ENCODE data around the gene NAV1.
"Not testable (repeated sequence)": the region's sequence is repeated elsewhere in the genome, so short reads cannot be mapped to it uniquely, and the experiment has no call there.

The NAV1 gene

DNA sequence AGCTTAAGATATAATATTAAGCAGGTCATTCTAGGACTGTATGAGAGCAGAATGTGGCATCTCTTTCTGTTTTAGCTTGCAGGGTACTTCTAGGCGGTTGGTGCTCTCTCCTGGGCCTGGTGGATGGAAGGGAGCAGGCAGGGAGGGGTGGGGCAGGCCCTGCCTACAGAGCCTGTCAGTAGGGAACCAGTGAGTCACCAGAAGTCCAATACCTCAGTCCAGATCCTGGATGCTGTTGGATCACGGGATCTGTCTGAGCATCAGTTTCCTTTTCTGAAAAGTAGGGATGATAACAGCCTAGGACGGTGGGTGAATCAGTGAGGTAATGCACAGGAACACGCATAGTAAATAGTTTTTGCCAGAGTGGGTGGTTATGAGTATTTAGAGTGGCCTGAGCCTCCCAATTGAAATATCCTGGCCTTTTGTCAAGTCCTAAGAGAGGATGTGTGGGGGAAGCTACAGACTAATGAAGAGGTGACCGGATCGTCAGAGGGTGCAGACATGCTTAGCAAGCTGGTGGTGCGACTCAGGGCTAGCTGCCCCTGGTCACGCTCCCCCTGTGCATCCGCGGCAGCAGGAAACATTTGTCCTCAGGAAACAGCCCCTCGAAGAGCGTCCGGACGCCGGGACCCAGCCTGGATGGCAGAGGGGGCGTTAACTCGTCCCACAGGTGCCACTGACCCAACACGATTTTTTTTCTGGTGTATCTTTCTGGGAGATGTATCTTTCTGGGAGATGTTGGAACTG, 23.9 kb downstream of the NAV1 start:
- DNase-seq (ENCODE audit: low read depth in 2 of 3, low spot score in 2 of 3), result no peak

DNA sequence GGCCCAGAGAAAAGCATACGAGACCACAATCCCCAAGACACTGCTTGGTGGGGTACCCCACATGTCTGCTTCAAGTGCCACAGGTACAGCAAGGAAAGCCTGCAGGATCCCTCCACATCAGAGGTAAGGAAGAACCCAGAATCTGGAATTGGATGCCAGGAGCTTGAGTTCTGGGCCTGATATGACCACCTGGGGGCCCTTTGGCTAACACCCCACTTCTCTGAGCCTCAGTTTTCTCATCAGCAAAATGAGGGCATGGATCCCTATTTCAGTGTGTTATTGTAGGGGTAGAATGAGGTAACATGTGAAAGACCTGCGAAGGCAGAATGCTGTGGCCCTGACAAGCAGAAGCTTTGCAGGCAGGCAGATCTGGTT, 24.5 kb downstream of the NAV1 start:
- no peak for DNase-seq (ENCODE audit: low read depth in 2 of 3, low spot score in 2 of 3)

DNA sequence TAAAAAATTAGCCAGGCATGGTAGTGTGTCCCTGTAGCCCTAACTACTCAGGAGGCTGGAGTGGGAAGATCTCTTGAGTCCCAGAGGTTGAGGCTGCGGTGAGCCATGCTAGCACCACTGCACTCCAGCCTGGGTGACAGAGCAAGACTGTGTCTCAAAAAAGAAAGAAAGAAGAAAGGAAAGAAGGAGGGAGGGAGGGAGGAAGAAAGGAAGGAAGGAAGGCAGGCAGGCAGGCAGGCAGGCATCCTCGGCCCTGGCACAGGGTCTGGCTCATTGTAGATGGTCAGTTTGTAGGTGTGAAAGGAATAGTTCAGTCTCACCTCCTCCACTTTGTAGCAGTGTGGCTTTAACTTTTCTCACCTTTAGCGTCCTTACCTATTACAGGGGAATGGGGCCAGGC, 25.0 kb downstream of the NAV1 start:
- no peak for DNase-seq (ENCODE audit: low read depth in 2 of 3, low spot score in 2 of 3)

DNA sequence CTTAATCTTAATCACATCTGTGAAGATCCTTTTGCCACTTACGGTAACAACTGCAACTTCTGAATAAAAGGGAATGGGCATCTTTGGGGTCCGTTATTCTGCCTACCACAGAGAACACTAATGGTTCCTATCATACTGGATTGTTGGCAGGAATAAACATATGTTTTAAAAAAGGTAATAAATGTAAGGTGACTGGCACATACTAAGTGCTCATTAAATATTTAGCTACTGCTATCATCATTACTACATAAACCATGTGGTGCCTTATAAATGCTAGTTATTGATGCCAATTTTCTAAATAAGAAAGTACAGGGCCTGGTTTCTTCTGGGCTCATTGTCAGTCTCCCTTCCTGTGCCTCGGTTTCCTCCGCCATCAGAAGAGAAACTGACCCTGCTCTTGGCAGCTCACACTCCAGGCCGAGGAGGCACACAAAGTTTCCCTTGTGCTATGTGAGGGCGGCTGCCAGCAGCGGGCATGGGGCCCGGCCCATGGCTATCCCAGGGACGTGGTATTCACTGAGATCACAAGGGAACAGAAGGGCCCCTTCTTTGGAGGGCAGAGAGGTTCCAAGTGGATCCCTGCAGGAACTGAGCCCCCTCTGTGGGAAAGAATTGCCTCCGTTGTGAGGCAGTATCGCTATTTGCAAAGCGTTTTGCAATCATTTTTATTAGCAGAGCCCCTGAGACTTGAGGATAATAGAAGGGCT, 26.2 kb downstream of the NAV1 start:
- no peak for DNase-seq (ENCODE audit: low read depth in 2 of 3, low spot score in 2 of 3)

DNA sequence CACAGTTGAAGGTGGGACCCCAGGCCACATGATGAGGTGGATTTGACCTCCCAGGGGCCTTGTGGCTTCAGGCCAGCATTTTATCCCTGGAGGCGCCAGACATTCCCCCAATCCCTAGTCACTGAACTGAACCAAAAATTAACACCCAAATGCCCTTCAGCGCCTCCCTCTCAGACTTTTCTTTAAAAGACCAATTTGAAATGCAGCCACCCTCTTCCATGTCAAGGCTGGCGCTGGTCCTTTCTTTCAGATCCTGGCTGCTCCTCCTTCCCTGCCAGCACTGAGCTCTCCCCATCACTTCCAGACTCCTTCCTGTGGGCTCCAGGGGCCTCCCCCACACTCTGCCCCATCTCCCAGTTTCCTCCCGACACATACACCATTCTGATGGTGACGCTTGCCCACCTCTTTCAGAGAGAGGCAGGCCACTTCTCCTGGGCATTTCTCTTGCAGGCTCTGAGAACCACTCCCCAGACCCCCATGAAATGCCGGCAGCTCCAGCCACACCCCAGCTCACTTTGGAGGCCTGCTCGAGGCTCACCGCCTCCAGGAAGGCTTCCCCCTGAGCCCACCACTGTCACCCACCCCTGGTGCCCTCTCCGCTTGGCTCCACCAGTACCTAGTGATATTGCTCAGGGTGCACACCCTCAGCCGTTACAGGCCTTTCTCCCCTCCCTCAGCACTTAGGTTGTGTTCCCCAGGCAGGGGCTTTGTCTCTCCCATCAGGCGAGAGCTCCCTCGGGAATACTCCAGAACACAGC, 27.0 kb downstream of the NAV1 start:
- no peak for DNase-seq (ENCODE audit: low read depth in 2 of 3, low spot score in 2 of 3)

DNA sequence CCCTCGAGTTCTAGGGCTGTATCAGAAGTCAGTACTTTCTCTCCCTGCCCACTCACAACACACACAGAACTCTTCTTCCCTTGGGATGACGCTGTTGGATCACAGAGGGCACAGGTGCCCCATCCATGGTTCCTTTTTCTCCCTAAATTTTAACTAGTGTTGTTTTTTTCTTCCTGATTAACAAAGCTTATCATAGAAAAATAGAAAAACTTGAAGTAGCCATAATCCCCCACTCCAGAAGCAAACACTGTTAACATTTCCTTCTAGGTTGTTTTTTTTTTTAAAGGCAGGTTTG, 27.5 kb downstream of the NAV1 start:
- DNase-seq (ENCODE audit: low read depth in 2 of 3, low spot score in 2 of 3), result no peak

DNA sequence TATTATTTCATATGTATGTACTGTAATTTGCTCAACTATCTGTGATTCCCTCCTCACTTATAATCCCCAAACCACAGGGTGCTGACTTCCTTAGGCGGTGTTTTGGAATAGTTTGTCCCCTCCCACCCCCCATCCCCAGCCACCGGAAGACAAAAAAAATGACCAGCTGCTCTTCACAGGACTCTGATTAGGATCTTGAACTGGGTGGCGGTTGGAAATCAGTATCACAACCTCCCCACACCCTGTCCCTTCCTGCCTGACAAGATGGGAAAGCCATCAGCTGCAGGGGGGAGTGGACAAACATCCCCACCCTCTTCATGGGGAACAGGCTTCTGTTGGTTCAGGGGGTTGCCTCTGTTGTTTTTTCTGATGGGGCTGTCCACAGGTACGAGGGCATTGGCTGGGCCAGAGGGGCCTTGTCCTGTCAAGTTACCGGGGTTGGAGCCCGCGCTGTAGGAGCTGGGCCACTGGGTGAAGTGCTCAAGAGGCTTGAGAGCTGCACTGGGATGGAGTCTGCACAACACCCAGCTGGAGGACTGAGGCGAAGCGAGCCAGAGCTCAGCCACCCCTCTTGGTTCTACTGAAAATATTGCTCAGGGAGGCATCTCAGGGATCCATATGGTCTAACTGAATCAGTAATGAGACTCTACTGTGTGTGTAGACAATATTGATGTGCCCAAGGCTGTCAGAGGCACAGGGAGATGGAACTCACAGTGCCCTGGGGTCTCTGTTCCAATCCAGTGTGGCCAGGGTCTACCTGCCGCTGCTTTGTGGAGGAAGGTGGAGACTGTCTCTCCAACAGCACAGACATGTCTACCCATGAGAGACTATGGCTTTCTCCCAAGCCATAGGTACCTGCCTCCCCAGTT, 28.2 kb downstream of the NAV1 start:
- no peak for DNase-seq (ENCODE audit: low read depth in 2 of 3, low spot score in 2 of 3)

DNA sequence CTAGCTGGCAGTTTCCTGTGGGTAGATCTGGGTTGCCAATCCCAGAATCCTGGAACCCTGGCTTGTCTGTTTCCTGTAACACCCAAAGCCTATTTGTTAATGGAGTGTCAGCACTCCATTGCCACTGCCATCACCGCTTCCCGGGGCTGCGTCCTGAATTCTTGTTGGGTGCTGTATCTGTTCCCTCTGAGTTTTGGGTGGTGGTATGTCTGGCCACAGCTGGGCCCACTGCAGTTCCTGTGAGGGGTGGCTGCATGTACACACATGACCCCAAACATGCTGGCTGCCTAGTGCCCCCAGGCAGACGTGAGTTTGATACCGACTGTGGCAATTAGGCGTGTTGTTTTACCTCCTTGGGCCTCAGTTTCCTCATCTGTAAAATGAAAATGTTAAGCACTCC, 29.3 kb downstream of the NAV1 start:
- no peak for DNase-seq (ENCODE audit: low read depth in 2 of 3, low spot score in 2 of 3)

DNA sequence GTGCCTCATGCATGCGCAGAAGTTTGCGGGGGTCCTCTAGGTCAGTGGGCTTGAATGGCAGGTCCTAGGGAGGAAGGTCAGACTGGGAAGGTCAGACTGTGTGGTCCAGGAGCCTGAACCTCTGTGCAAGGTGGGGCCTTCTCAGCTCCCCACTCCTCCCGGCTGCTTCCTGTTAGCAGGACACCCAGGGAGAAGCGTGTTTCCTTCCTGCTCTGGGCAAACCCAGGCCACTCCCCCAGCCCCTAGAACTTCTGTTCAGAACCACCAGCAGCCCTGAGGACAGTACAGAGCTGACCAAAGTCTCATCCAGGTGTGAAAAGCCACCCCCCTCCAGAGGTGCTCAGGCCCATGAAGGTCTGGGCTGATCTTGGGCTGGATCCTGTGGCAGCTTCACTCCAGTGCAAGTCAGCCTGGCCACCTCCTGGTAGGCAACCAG, 29.9 kb downstream of the NAV1 start:
- DNase-seq (ENCODE audit: low read depth in 2 of 3, low spot score in 2 of 3), result no peak

DNA sequence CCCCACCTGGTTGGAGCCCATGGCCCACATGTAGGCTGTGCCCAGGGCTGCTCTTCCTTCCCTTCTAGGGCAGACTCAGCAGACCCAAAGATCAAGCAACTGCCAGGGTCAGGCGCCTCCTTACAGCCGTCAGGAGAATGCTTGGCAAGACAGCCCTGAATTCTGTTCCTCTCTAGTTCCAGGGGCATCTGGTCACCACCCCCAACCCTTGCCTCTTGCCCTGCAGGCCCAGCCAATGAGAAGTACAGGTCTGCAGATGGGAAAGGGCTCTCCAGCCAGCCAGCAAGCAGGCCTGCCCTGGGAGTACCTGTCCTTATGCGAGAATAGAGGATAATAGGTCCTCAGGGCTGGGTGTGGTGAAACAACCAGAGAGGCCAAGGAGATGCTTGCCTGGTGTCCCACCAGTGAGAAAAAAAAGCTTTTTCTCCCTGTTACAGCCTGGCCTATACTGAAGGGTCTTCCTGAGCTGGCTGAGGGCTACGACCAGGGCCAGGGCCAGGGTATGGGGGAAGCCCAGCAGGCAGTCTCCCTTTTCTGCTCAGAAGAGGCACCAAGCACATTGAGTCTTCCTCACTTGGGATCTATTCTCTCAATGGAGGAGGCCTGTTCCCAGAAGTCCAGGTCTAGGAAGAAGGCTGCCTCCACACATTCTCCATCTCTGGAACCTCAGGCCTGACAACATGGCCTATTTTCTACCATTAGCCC, 31.4 kb downstream of the NAV1 start:
- DNase-seq (ENCODE audit: low read depth in 2 of 3, low spot score in 2 of 3), result no peak

DNA sequence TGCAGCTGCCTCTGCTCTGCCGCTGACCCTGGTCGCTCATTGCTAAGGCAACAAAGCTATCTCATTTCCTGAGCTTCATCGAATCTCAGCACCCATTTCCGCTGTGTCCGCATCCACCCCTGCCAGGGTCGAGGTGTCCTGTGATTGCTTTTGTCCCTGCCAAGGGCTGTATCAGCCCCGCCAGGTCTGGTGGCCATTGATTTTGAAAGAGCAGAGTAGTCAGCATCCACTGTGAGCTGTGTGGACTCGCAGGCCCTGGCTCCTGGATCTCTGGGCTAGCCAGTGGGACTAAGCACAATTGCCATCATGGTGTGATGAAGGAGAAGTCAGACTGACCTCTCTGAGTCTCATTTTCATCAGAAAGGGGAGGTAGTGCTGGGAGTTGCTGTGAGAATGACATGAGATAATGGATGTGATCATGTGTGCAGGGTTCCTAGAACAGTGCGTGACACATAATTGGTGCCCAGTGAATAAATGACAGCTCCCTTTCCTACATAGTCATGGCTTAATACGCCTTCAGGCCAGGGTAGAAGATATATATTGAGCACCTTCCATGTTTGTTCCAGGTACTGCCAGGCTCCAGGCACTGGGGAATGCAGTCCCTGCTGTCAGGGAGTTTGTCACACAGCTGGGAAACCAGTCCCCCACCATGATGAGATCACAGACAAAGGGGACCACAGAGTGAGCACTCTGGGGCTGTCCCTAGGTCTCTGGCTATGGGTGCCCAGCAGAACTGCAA, 32.1 kb downstream of the NAV1 start:
- no peak for DNase-seq (ENCODE audit: low read depth in 2 of 3, low spot score in 2 of 3)

DNA sequence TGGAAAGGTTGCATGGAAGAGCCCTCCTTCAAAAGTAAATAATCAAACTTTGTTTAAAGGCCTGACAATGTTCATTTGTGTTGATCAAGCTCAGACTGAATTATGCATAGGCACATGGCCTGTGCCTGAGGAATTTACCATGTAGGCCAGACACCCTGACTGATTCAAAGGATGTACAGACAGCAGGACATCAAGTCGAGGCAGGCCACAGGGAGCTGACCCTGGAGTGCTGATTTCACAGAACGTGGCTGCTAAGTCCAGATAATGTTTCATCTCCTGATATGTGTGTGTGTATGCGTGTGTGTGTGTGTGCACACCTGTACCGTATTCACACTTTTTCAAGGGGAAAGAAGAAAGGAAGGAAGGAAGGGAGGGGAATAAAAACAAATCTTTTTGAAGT, 34.1 kb downstream of the NAV1 start:
- DNase-seq (ENCODE audit: low read depth in 2 of 3, low spot score in 2 of 3), result no peak

DNA sequence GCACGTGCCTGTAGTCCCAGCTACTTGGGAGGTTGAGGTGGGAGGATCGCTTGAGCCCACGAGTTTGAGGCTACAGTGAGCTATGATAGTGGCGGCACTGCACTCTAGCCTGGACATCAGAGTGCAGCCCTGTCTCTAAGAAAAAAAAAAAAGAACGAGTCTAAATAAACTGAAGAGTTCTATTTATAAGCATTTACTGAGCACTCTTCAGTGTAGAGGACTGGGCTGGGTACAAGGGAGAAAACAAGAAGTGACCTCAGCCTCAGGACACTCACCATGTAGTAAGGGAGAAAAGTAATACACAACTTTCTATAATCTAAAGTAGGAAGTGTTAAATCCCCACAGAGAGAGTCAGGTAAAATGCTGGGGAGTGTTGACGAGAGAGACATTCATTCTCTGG, 35.0 kb downstream of the NAV1 start:
- no peak for DNase-seq (ENCODE audit: low read depth in 2 of 3, low spot score in 2 of 3)

DNA sequence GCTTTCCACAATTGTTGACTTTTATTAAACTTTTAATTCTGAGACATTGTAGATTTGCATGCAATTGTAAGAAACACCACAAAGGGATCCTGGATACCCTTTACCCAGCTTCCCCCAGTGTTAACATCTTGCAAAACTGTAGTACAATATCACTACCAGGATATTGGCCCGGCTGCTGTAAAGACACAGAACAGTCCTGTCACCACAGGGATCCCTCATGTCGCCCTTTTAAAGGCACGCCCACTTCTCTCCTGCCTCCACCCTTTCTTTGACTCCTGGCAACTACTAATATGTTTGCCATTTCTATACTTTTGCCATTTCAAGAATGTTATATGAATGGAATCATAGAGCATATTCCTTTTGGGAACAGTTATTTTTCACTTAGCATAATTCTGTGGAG, 37.0 kb downstream of the NAV1 start:
- DNase-seq (ENCODE audit: low read depth in 2 of 3, low spot score in 2 of 3), result no peak

DNA sequence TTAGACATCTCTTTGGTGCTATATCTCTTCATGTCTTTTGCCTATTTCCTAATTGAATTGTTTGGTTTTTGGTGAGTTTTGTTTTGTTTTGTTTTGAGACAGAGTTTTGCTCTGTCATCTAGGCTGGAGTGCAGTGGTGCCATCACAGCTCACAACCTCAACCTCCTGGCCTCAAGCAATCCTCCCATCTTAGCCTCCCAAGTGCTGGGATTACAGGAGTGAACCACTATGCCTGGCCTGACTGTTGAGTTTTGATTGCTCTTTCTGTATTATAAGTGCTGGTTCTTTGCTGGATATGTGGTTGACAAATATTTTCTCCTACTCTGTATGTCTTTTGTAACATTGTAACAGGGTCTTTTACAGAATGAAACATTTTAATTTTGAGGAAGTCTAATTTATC, 38.0 kb downstream of the NAV1 start:
- DNase-seq (ENCODE audit: low read depth in 2 of 3, low spot score in 2 of 3), result no peak

DNA sequence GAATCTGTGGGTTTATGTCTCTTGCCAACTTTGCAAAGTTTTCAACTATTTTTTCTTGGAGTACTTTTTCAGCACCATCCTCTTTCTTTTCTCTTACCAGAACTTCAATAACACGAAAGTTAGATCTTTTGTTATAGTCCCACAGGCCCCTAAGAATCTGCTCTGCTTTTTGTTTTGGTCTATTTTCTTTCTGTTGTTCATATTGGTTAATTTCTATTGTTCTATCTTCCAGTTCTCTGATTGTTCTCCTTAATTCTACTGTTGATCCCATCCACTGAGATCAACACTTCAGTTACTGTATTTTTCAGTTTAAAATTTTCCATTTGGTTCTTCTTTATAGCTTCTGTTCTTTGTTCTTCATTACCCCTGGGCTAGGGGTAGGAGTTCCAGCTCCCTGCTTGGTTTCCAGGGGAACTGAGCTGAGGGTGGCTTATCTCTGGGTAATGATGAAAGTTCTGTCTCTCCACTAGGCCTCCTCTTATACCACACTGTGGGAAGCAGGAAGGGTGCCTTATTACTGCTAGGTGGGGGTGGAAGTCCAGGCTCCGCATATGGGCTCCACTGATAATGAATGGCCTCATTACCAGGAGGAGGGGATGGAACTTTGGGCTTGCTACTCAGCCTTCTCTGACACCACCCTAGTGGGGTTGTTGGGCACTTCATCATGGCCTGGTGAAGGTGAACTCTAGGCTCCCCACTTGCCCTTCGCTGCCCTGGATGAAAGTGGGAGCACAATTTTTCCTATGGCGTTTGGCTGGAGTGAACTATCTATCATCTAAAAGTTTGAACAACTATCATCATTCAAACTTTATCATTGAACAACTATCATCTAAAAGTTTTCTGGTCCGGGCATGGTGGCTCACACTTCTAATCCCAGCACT, 39.3 kb downstream of the NAV1 start:
- no peak for DNase-seq (ENCODE audit: low read depth in 2 of 3, low spot score in 2 of 3)

DNA sequence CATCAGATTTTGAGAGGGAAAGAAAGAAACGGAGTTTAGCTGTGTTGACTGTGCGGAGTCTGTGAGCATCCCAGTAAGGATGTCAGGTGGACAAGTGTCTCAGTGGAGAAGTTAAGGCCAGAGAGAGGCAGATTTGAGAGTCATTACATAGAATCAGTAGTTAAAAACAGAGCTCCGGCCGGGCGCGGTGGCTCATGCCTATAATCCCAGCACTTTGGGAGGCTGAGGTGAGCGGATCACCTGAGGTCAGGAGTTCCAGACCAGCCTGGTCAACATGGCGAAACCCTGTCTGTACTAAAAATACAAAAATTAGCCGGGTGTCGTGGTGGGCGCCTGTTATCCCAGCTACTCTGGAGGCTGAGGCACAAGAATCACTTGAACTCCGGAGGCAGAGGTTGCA, 42.4 kb downstream of the NAV1 start:
- DNase-seq (ENCODE audit: low read depth in 2 of 3, low spot score in 2 of 3), result not testable (repeated sequence)

DNA sequence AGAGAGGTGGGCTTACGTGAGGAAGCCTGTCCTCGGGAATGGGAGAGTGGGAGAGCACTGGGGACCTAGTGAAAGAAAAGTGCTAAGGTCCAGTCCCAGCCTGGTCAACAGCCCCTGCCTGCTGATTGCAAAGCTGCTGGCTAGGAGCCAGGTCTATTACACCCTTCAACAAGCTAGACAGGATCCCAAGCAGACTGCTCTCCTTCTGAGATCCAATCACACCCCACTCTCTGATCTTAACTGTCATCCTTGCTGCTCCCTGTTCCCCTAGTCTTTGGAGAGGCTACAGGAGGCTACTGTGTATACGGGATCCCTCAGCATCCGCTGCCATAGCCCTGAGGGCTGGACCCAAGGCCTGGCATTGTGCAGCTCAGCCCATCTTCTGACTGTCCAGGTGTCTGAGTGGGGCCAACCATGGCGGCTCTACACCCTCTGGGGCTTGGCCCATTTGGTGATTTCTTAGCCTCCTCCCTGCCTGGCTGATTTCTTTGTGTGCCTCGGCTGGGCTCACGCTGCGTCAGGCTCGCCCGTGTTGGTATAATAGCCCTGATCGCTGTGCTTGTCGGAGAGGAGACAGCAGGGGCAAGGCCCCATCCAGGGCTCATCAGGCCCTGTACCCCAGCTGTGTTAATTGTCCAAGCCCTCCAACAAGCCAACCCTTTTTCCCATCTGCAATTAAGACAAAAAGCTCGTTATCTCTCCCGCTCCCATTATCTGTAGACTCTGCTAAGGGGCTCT, 43.9 kb downstream of the NAV1 start:
- no peak for DNase-seq (ENCODE audit: low read depth in 2 of 3, low spot score in 2 of 3)

DNA sequence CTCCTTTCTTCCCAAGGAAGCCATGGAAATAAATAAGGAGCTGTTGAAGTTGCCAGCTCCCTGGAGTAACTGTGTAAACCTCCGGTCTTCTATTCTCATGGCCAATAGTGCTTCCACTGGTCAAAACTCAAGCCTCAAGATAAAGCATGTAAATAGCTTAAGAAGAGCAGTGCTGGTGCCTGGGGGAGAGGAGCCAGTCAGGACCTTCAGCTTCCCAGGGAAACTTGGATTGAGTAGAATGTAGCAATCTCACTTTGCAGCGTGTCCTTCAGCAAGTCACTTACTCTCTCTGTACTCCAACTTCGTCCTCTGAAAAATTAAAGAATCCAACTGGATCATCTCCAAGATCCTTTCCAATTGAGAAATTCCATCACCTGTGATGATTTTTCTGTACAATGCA, 44.7 kb downstream of the NAV1 start:
- DNase-seq (ENCODE audit: low read depth in 2 of 3, low spot score in 2 of 3), result no peak
